ENCODE measurements around the gene STK31.

STK31 gene

GRCh38 chr7:23783115-23783514, 73.1 kb downstream of the STK31 start:
- ChIA-PET POLR2A (no interaction called here), CTCF (no interaction called here)
- TF ChIP-seq CTCF (IDR thresholded peaks at IDR 0.05; ENCODE audit: insufficient read depth, low read length, missing control alignments) = no peak
- no peak overlapping the region for H3K4me3 ChIP-seq (ENCODE audit: low read depth, low read length)
- no peak for DNase-seq (ENCODE audit: low read depth, low spot score)

- POLR2A ChIA-PET = no interaction called here
- DNase-seq (ENCODE audit: low read depth, low spot score) = no peak
- H3K4me3 ChIP-seq (ENCODE audit: low read depth, low read length) = no peak overlapping the region
- TF ChIP-seq CTCF (IDR thresholded peaks at IDR 0.05; ENCODE audit: insufficient read depth, low read length, missing control alignments) = no peak
- CTCF ChIA-PET = no interaction called here
Observed at GRCh38 chr7:23787272-23787671, 77.3 kb downstream of the STK31 start.

- ChIA-PET CTCF (no interaction called here), POLR2A (no interaction called here)
- no peak for DNase-seq (ENCODE audit: low read depth, low spot score)
- TF ChIP-seq CTCF (IDR thresholded peaks at IDR 0.05; ENCODE audit: insufficient read depth, low read length, missing control alignments) = no peak
- no peak overlapping the region for H3K4me3 ChIP-seq (ENCODE audit: low read depth, low read length)
Observed at GRCh38 chr7:23788843-23789242, 78.8 kb downstream of the STK31 start.

GRCh38 chr7:23791721-23792120, 81.7 kb downstream of the STK31 start:
- no peak for DNase-seq (ENCODE audit: low read depth, low spot score)
- no peak overlapping the region for H3K4me3 ChIP-seq (ENCODE audit: low read depth, low read length)
- ChIA-PET POLR2A (no interaction called here), CTCF (no interaction called here)
- TF ChIP-seq CTCF (IDR thresholded peaks at IDR 0.05; ENCODE audit: insufficient read depth, low read length, missing control alignments) = no peak

DNA sequence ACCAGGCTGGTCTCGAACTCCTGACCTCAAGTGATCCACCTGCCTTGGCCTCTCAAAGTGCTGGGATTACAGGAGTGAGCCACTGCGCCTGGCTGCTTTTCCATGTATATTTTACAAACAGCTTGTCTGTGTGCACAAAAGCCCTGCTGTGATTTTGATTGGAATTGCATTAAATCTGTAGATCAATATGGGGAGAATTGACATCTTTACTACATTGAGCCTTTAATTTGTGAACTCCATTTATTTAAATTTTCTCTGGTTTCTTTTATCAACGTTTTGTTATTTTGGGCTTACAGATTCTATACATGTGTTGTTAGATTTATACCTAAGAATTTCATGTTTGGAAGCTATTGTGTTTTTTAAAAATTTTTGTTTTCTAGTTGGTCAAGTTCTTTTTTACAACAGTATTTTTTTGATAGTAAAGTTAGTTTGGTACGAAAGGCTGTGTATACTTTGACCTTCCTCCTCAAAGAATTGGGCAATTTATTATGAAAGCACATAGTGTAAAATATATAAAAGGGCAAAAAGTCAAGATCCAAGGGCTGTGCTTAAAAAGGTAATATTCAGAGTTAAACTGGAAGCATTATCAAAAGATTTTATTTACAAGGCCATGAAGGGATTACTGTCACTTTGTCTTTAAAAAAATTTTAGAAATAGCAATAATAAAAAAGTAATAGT, 92.8 kb downstream of the STK31 start:
- ChIA-PET POLR2A (no interaction called here), CTCF (no interaction called here)
- no peak for TF ChIP-seq CTCF (IDR thresholded peaks at IDR 0.05; ENCODE audit: insufficient read depth, low read length, missing control alignments)
- DNase-seq (ENCODE audit: low read depth, low spot score) = no peak
- H3K4me3 ChIP-seq (ENCODE audit: low read depth, low read length) = no peak overlapping the region

GRCh38 chr7:23804707-23805106, 94.7 kb downstream of the STK31 start:
- CTCF ChIA-PET = no interaction called here
- TF ChIP-seq CTCF (IDR thresholded peaks at IDR 0.05; ENCODE audit: insufficient read depth, low read length, missing control alignments) = no peak
- no peak overlapping the region for H3K4me3 ChIP-seq (ENCODE audit: low read depth, low read length)
- DNase-seq (ENCODE audit: low read depth, low spot score) = no peak
- POLR2A ChIA-PET = no interaction called here

Measured in AG04449 (cell line).